HG03354 (cell line): ENCODE measurements around the gene MECR.
"Not testable (repeated sequence)": the region's sequence is repeated elsewhere in the genome, so short reads cannot be mapped to it uniquely, and the experiment has no call there.

ENCODE experiments used
- ATAC-seq: cut with Tn5 transposase; IDR thresholded peaks from one replicate; pipeline ENCODE4 v1.9.1; 2021; ENCODE audit warnings: mild to moderate bottlenecking; ENCODE audit not compliant: unreplicated experiment, poor library complexity, severe bottlenecking

MECR gene

GRCh38 chr1:29237129-29237821, 6.5 kb upstream of the MECR start:
- no peak for ATAC-seq

GRCh38 chr1:29236712-29237128, 6.0 kb upstream of the MECR start:
- ATAC-seq, result no peak

GRCh38 chr1:29235955-29236711, 5.4 kb upstream of the MECR start, which contains the start of gene PTPRU:
Gene PTPRU, plus strand, starts transcription at chr1:29236522. Its CDS starts 123 bp downstream, at chr1:29236645.
- peak; percentile 73 for ATAC-seq

DNA sequence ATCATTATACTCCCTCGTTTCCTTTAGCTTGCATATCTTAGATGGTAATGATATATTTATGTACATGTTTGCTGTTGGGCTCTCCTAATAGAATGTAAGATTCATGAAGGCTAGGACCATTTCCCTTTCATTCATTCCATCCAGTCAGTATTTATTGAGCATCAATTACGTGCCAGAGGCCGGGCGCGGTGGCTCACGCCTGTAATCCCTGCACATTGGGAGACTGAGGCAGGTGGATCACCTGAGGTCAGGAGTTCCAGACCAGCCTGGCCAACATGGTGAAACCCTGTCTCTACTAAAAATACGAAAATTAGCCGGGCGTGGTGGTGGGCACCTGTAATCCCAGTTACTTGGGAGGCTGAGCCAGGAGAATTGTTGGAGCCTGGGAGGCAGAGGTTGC, 4.1 kb upstream of the MECR start:
- ATAC-seq, result not testable (repeated sequence)

- no peak for ATAC-seq
Observed at GRCh38 chr1:29234471-29234870, 3.7 kb upstream of the MECR start.

DNA sequence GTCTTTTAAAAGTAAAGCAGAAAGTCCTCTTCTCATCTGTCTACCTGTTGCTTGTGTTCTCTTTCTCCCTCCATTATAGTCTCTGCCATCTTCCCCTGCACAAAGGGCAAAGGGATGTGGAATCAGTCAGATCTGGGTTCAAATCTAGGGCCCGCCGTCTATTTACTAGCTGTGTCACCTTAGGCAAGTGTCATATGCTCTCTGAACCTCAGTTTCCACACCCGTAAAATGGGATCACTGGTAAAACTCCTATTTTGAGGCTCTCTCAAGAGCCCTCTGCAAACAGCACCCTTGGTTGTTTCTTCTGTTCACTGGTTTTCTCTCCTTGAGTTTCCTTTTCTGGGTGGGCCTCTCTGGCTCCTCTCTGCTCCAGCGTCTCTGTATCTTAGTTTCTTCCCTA, 3.0 kb upstream of the MECR start:
- no peak for ATAC-seq

DNA sequence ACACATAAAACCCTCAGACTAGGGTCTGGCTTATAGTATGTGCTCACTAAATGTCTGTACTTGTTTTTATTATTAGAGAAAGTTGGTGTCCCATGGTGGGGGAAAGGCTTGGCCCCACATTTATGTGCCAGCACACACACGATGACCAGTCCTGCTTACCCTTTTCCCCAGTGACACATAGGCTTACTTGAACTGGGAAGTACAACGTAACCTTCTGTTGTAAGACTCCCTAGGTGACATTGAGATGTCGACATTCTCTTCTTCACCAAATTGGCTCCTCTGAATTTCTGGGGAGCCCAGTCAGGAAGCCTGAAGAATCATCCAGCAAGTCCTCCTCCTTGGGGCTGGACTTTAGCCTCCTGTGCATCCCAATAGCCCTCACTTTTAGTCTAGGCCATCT, 1.7 kb upstream of the MECR start:
- no peak for ATAC-seq

GRCh38 chr1:29230204-29230552, 556 bp downstream of the MECR start:
- no peak for ATAC-seq

- no peak for ATAC-seq
Observed at GRCh38 chr1:29227511-29227910, 3.2 kb downstream of the MECR start.

DNA sequence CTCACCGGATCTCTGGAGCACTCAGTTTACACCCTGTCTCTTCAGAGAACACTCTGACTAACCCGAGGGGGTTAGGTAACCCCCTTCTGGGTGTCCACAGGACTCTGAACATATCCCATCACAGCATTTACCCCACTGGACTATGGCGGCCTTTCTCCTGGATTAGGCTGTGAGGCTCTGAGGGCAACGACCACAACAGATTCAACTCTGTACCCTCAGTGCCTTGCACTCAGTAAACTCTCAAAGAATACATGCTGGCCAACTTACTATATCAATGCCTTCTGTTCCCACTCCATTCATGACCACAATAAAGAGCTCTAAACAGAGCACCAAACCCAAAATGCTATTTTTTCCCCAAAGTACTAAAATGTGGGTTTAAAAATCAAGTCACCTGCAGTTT, 5.4 kb downstream of the MECR start:
- ATAC-seq, result no peak

- ATAC-seq, result no peak
Observed at GRCh38 chr1:29224356-29224837, 6.3 kb downstream of the MECR start.

DNA sequence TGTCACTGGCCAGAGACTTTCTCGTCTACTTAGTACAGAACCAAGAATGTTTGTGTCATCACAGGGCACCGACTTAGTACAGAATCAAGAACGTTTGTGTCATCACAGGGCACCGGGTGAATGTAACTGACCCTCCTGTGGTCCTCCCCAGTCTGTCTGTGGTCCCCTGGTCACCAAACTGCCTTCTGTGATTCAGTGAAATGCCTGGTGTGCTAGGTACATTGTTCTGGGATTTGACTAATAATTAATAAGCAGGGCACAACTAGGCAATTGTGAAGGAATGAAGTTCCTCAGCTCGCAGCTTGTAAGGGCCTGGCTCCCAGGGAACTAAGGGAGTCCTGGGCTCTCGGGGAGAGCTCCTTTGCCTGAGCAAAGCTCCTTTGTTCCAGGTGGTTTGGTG, 7.2 kb downstream of the MECR start:
- no peak for ATAC-seq

- ATAC-seq, result no peak
Observed at GRCh38 chr1:29222686-29223085, 8.0 kb downstream of the MECR start.

- not testable (repeated sequence) for ATAC-seq
Observed at GRCh38 chr1:29222260-29222659, 8.5 kb downstream of the MECR start.

DNA sequence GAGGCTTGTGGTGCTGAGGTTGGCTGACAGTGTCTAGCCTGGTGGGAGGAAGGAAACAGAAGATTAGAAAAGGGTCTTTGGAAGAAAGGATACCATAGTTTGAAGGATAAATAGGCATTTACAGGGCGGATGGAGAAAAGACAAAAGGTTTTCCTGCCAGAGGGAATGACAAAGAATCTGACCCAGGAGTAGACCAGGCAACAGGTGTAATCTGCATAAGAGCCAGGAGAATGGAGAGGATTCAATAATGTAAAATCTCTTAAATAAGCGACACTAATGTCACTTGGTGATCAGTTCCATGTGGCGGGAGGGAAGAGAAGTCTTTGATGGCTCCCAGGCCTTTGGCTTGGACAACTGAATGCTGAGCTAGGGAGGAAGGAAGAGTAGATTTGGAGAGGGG, 9.4 kb downstream of the MECR start:
- ATAC-seq, result no peak

DNA sequence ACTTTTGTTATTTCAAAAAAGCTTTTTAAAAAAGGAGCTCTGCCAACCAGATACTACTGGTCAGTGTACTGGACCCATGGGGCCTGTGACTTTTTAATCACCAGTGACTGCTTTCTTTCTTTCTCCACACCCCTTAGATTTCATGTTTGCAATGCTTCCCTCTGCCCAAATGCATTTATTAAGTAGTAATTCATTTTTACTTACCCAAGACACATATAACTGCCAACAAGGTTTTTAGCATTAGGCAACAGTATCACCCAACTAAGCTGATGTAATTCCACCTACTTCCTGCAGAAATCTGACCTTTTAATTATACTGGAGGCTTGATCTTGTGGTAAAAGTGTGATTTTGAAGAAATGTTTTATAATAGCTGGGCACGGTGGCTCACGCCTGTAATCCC, 12.5 kb downstream of the MECR start:
- no peak for ATAC-seq

GRCh38 chr1:29217633-29218032, 13.1 kb downstream of the MECR start:
- no peak for ATAC-seq

GRCh38 chr1:29213055-29213454, 17.7 kb downstream of the MECR start:
- ATAC-seq, result no peak

GRCh38 chr1:29211086-29212030, 19.4 kb downstream of the MECR start:
- ATAC-seq, result no peak
